GM19239 (cell line): ENCODE results near the gene NOS3.

Source experiments
- DNase-seq: peaks from one replicate; pipeline ENCODE4 v3.0.0; 2011; ENCODE audit warnings: low spot score; ENCODE audit not compliant: insufficient read length
- FAIRE-seq: peaks from 2 replicates; lab custom pipeline; 2011; peaks lifted over from hg19 to GRCh38; lab: Jason Lieb, UNC

Gene NOS3

GRCh38 chr7:150990416-150991186 lies at the start of gene NOS3:
TSS of gene NOS3 (plus strand) at chr7:150991017. CDS start at chr7:150993804, 2,787 bp downstream.
- FAIRE-seq (no peak), DNase-seq (no peak)

- FAIRE-seq, result no peak
- DNase-seq, result no peak
Measured at GRCh38 chr7:150941351-150942000, 49.3 kb upstream of the NOS3 start.

GRCh38 chr7:150942001-150942590 lies 48.7 kb upstream of the NOS3 start:
- DNase-seq (no peak), FAIRE-seq (peak; percentile 14)

- FAIRE-seq, result no peak
- DNase-seq, result no peak
Measured at GRCh38 chr7:150942591-150943452, 48.0 kb upstream of the NOS3 start.

GRCh38 chr7:150943453-150943814 lies 47.4 kb upstream of the NOS3 start:
- FAIRE-seq (no peak), DNase-seq (no peak)

- FAIRE-seq (no peak), DNase-seq (no peak)
Measured at GRCh38 chr7:150944066-150945042, 46.5 kb upstream of the NOS3 start.

- FAIRE-seq, result no peak
Measured at GRCh38 chr7:150945171-150945852, 45.5 kb upstream of the NOS3 start.

GRCh38 chr7:150945853-150946420 lies 44.9 kb upstream of the NOS3 start:
- DNase-seq (no peak), FAIRE-seq (no peak)

More at GRCh38 chr7:150945171-150945852, 45.5 kb upstream of the NOS3 start:
- no peak for DNase-seq

- FAIRE-seq (no peak), DNase-seq (no peak)
Measured at GRCh38 chr7:150946421-150947240, 44.2 kb upstream of the NOS3 start.

- FAIRE-seq, result no peak
- no peak for DNase-seq
Measured at GRCh38 chr7:150947241-150947745, 43.5 kb upstream of the NOS3 start.

- FAIRE-seq, result no peak
Measured at GRCh38 chr7:150947761-150948651, 42.8 kb upstream of the NOS3 start.

GRCh38 chr7:150948791-150949251 lies 42.0 kb upstream of the NOS3 start:
- FAIRE-seq, result no peak

More at GRCh38 chr7:150947761-150948651, 42.8 kb upstream of the NOS3 start:
- DNase-seq, result no peak

GRCh38 chr7:150949564-150949963 lies 41.3 kb upstream of the NOS3 start:
- no peak for FAIRE-seq
- DNase-seq, result no peak

More at GRCh38 chr7:150948791-150949251, 42.0 kb upstream of the NOS3 start:
- no peak for DNase-seq

GRCh38 chr7:150949971-150950491 lies 40.8 kb upstream of the NOS3 start:
- no peak for FAIRE-seq
- no peak for DNase-seq

GRCh38 chr7:150950496-150951180 lies 40.2 kb upstream of the NOS3 start:
- DNase-seq (no peak), FAIRE-seq (no peak)
